HT-29 (cell line): Measurements from ENCODE around the gene TDP2. TPM values are rescaled to one million over a fixed set of nuclear protein-coding genes. Genes with fewer than 3 reads are reported as not detected.

Experiments used
- DNase-seq: peaks from one replicate; pipeline ENCODE4 v3.0.0-alpha.2; 2015; ENCODE audit warnings: low spot score
- total RNA-seq: library from RNA; depleted of rRNA; stranded (reverse); fragments of >200 nt; shearing (Covaris generic); gene quantifications from 2 replicates; pipeline ENCODE4 v1.2.3, GENCODE V29; 2014; rRNA removed

Gene TDP2
- total RNA-seq, 1 experiment from 2014 or later, result 14.4 TPM

- no peak for DNase-seq
These were observed 65.8 kb downstream of the TDP2 start for GRCh38 chr6:24600903-24601302.

Other genes with a start within 250 kb of the TDP2 start
- 0.10 and 0.26 TPM in 2 replicates for gene GPLD1, start 177.3 kb downstream of the TDP2 start, total RNA-seq
- gene ALDH5A1, start 171.9 kb downstream of the TDP2 start, total RNA-seq, result 2.3 and 3.8 TPM in 2 replicates
- 0.08 and 0.31 TPM in 2 replicates for gene KIAA0319, start 20.7 kb downstream of the TDP2 start, total RNA-seq
- 8.7 and 9.9 TPM in 2 replicates for gene ACOT13, start 178 bp upstream of the TDP2 start, total RNA-seq
- gene C6orf62, start 52.3 kb upstream of the TDP2 start, total RNA-seq, result 50.6 and 52.4 TPM in 2 replicates
- 43.3 and 47.5 TPM in 2 replicates for gene GMNN, start 108.0 kb upstream of the TDP2 start, total RNA-seq
- gene ARMH2, start 132.0 kb upstream of the TDP2 start, total RNA-seq, result not detected in 2 replicates